K562 (cell line): ENCODE data around the gene PRKD2. TPM values are rescaled to one million over a fixed set of nuclear protein-coding genes. Genes with fewer than 3 reads are reported as not detected.

ENCODE experiments used
- ADNP ChIP-seq: fragments of 200-800 bp; sonication (Bioruptor generic); IDR thresholded peaks from 2 replicates; pipeline ENCODE4 v1.6.1; 2016; ENCODE audit warnings: missing genetic modification characterization, missing compliant biosample characterization
- BHLHE40 ChIP-seq: IDR thresholded peaks from 2 replicates; pipeline ENCODE4 v1.6.1; 2011; ENCODE audit warnings: low read length, improper control_type of control experiment
- CBX1 ChIP-seq: sonication (generic); IDR thresholded peaks from 2 replicates; pipeline ENCODE4 v1.6.1; 2016; ENCODE audit warnings: antibody characterized with exemption, low read depth, mild to moderate bottlenecking
- CBX3 ChIP-seq, 2 experiments: IDR thresholded peaks; 1 replicate in 1 of 2; 2 replicates in 1 of 2; pipeline ENCODE4 v1.6.1; 2012; ENCODE audit warnings: inconsistent platforms in 2 of 2, low read length in 2 of 2, borderline replicate concordance in 1 of 2, control low read depth in 1 of 2
- EP300 ChIP-seq: IDR thresholded peaks from 2 replicates; pipeline ENCODE4 v1.6.1; 2012; ENCODE audit warnings: low read length, improper control_type of control experiment
- ETV1 ChIP-seq: fragments of 450-650 bp; conservative IDR thresholded peaks from 2 replicates; pipeline ENCODE4 v1.6.1; 2016; ENCODE audit warnings: missing genetic modification characterization, control low read depth, low read depth, missing compliant biosample characterization
- GABPA ChIP-seq: fragments of 200-800 bp; sonication (Bioruptor generic); conservative IDR thresholded peaks from 2 replicates; pipeline ENCODE4 v1.6.1; 2016; ENCODE audit warnings: low read depth, missing genetic modification characterization, missing compliant biosample characterization
- GATA2 ChIP-seq: sonication (generic); formaldehyde crosslinking; IDR thresholded peaks from 2 replicates; pipeline ENCODE4 v1.4.0; 2020; ENCODE audit warnings: mild to moderate bottlenecking, missing genetic modification reagents
- KAT8 ChIP-seq: fragments of 450-650 bp; IDR thresholded peaks from 2 replicates; pipeline ENCODE4 v1.6.1; 2016; ENCODE audit warnings: low read depth, mild to moderate bottlenecking
- MTA1 ChIP-seq: fragments of 450-650 bp; IDR thresholded peaks from 2 replicates; pipeline ENCODE4 v1.6.1; 2017; ENCODE audit warnings: borderline replicate concordance
- NFIX ChIP-seq: fragments of 250-450 bp; sonication (Bioruptor Pico); IDR thresholded peaks from 2 replicates; pipeline ENCODE4 v1.4.0; 2020; ENCODE audit warnings: low read depth, mild to moderate bottlenecking, moderate library complexity
- NR2C2 ChIP-seq, 2 experiments: fragments of 200-800 bp in 1 of 2; sonication (Bioruptor generic) in 1 of 2; sonication (generic) in 1 of 2; formaldehyde crosslinking in 1 of 2; IDR thresholded peaks; 2 replicates each; pipeline versions ENCODE4 v1.6.1 to v1.8.0; 2016 to 2022; ENCODE audit warnings: mild to moderate bottlenecking in 1 of 2, missing compliant biosample characterization in 1 of 2, missing genetic modification characterization in 1 of 2, missing genetic modification reagents in 1 of 2
- POLR2AphosphoS5 ChIP-seq: IDR thresholded peaks from 2 replicates; pipeline ENCODE4 v1.6.1; 2011; ENCODE audit warnings: mild to moderate bottlenecking, low read depth, low read length, moderate library complexity; ENCODE audit not compliant: control insufficient read depth, insufficient read depth
- POLR2B ChIP-seq: fragments of 450-650 bp; IDR thresholded peaks from 2 replicates; pipeline ENCODE4 v1.6.1; 2018; ENCODE audit warnings: low read depth; ENCODE audit not compliant: partially characterized antibody
- RBFOX2 ChIP-seq: fragments of 200-400 bp; formaldehyde crosslinking; IDR thresholded peaks from 2 replicates; pipeline ENCODE4 v1.6.1; 2017; ENCODE audit warnings: low read depth, mild to moderate bottlenecking, low read length, moderate library complexity
- RCOR1 ChIP-seq, 2 experiments: IDR thresholded peaks; 2 replicates each; pipeline ENCODE4 v1.6.1; 2012; ENCODE audit warnings: low read depth in 2 of 2, low read length in 2 of 2, borderline replicate concordance in 1 of 2, improper control_type of control experiment in 1 of 2
- SIN3B ChIP-seq: fragments of 450-650 bp; IDR thresholded peaks from 2 replicates; pipeline ENCODE4 v1.6.1; 2017; ENCODE audit warnings: low read depth, mild to moderate bottlenecking, moderate library complexity
- SRSF9 ChIP-seq: fragments of 200-400 bp; formaldehyde crosslinking; IDR thresholded peaks from 2 replicates; pipeline ENCODE4 v1.6.1; 2017; ENCODE audit warnings: low read depth, low read length, borderline replicate concordance
- ZNF764 ChIP-seq: fragments of 250-450 bp; sonication (Bioruptor Pico); IDR thresholded peaks from 2 replicates; pipeline ENCODE4 v1.4.0; 2020; ENCODE audit warnings: low read depth, mild to moderate bottlenecking, moderate library complexity
- polyA plus RNA-seq, 8 experiments: library from polyadenylated mRNA; depleted of rRNA in 4 of 8; stranded (reverse) in 5 of 8; unstranded in 3 of 8; fragments of >200 nt; fragmentation: Nextera tagmentation in 2 of 8; fragmentation: Illumina TruSeq in 1 of 8; extraction: Ambion mirVana in 2 of 8; extraction: Trizol in 1 of 8; gene quantifications; 2 replicates each; pipeline versions ENCODE4 v1.2.1 to v1.2.3, GENCODE V29; 2011 to 2014; ENCODE audit warnings: inconsistent platforms in 1 of 8, missing spikeins in 1 of 8
- total RNA-seq, 7 experiments: library from RNA; depleted of rRNA in 6 of 7; stranded (reverse); fragments of >200 nt in 6 of 7; fragmentation: Illumina TruSeq in 2 of 7; extraction: Trizol in 2 of 7; gene quantifications; 2 replicates each; pipeline versions ENCODE4 v1.2.1 to v1.2.3, GENCODE V29; 2011 to 2021; ENCODE audit warnings: low replicate concordance in 1 of 7
- TF ChIP-seq, protein P1 (sequence below): fragments of 450-650 bp; IDR thresholded peaks from 2 replicates; pipeline ENCODE4 v1.6.1; 2017; ENCODE audit warnings: antibody characterized with exemption, mild to moderate bottlenecking
- TF ChIP-seq, protein P2 (sequence below): fragments of 250-450 bp; sonication (Bioruptor Pico); IDR thresholded peaks from 2 replicates; pipeline ENCODE4 v1.4.0; 2020; ENCODE audit warnings: mild to moderate bottlenecking
- TF ChIP-seq, protein P3 (sequence below): fragments of 450-650 bp; formaldehyde crosslinking; IDR thresholded peaks from 2 replicates; pipeline ENCODE4 v1.4.0; 2020; ENCODE audit warnings: mild to moderate bottlenecking

PRKD2 gene
- total and polyA plus RNA-seq, 9 of the 15 experiments (the other 6 are each of a cell fraction or from before 2014, with no cell fraction given): 1.8 to 60.0 (median 15.0) TPM

DNA sequence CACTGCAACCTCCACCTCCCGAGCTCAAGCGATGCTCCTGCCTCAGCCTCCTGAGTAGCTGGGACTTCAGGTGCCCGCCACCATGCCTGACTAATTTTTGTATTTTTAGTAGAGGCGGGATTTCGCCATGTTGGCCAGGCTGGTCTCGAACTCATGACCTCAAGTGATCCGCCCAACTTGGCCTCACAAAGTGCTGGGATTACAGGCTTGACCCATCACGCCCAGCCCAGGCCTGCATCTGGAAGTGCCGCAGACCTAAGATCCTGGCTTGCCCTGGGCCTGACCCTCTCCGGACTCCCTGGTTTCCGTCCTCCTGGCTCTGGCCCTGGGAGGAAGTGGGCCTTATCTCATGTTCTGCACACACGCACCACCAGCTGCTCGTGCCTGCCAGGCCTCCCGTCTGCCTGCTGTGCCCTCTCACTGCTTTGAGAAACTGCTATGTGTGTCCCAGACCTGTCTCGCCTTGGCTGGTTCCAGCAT, 87.3 kb downstream of the PRKD2 start (continued):
- TF ChIP-seq POLR2AphosphoS5 (0 out of 2 replicates have a peak, but pooled peaks have one; percentile 39), NR2C2 (CRISPR knock-in tag; IDR thresholded peaks at IDR 0.05) (no peak), NR2C2 (tag; IDR thresholded peaks at IDR 0.05) (no peak), CBX1 (peak; percentile 32; the same call in 1 of the 2 replicates), MTA1 (no peak), GATA2 (CRISPR knock-in tag) (peak; percentile 75), KAT8 (no peak), POLR2B (no peak), SIN3B (no peak), BHLHE40 (peak; percentile 92), ZNF764 (no peak), RCOR1 (IDR thresholded peaks at IDR 0.05; ENCODE audit: borderline replicate concordance in 1 of 2, low read depth in 2 of 2, low read length in 2 of 2) (peak in 1 of 2 experiments; percentile 14; a peak in 1 of 4 replicates), NFIX (CRISPR knock-in tag) (no peak), SRSF9 (no peak), GABPA (tag) (0 out of 2 replicates have a peak, but pooled peaks have one; percentile 22), ETV1 (peak; percentile 75), RBFOX2 (peak; percentile 42; the same call in 1 of the 2 replicates), EP300 (0 out of 2 replicates have a peak, but pooled peaks have one; percentile 14), ADNP (tag) (peak; percentile 91), CBX3 (IDR thresholded peaks at IDR 0.05; ENCODE audit: borderline replicate concordance in 1 of 2, low read length in 2 of 2) (no peak; a peak in 1 of 3 replicates)
- TF ChIP-seq, protein P1, sequence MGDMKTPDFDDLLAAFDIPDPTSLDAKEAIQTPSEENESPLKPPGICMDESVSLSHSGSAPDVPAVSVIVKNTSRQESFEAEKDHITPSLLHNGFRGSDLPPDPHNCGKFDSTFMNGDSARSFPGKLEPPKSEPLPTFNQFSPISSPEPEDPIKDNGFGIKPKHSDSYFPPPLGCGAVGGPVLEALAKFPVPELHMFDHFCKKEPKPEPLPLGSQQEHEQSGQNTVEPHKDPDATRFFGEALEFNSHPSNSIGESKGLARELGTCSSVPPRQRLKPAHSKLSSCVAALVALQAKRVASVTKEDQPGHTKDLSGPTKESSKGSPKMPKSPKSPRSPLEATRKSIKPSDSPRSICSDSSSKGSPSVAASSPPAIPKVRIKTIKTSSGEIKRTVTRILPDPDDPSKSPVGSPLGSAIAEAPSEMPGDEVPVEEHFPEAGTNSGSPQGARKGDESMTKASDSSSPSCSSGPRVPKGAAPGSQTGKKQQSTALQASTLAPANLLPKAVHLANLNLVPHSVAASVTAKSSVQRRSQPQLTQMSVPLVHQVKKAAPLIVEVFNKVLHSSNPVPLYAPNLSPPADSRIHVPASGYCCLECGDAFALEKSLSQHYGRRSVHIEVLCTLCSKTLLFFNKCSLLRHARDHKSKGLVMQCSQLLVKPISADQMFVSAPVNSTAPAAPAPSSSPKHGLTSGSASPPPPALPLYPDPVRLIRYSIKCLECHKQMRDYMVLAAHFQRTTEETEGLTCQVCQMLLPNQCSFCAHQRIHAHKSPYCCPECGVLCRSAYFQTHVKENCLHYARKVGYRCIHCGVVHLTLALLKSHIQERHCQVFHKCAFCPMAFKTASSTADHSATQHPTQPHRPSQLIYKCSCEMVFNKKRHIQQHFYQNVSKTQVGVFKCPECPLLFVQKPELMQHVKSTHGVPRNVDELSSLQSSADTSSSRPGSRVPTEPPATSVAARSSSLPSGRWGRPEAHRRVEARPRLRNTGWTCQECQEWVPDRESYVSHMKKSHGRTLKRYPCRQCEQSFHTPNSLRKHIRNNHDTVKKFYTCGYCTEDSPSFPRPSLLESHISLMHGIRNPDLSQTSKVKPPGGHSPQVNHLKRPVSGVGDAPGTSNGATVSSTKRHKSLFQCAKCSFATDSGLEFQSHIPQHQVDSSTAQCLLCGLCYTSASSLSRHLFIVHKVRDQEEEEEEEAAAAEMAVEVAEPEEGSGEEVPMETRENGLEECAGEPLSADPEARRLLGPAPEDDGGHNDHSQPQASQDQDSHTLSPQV: peak; percentile 59; the same call in 1 of the 2 replicates
- TF ChIP-seq, protein P2, sequence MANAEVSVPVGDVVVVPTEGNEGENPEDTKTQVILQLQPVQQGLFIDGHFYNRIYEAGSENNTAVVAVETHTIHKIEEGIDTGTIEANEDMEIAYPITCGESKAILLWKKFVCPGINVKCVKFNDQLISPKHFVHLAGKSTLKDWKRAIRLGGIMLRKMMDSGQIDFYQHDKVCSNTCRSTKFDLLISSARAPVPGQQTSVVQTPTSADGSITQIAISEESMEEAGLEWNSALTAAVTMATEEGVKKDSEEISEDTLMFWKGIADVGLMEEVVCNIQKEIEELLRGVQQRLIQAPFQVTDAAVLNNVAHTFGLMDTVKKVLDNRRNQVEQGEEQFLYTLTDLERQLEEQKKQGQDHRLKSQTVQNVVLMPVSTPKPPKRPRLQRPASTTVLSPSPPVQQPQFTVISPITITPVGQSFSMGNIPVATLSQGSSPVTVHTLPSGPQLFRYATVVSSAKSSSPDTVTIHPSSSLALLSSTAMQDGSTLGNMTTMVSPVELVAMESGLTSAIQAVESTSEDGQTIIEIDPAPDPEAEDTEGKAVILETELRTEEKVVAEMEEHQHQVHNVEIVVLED (CRISPR knock-in tag): no peak
- TF ChIP-seq, protein P3, sequence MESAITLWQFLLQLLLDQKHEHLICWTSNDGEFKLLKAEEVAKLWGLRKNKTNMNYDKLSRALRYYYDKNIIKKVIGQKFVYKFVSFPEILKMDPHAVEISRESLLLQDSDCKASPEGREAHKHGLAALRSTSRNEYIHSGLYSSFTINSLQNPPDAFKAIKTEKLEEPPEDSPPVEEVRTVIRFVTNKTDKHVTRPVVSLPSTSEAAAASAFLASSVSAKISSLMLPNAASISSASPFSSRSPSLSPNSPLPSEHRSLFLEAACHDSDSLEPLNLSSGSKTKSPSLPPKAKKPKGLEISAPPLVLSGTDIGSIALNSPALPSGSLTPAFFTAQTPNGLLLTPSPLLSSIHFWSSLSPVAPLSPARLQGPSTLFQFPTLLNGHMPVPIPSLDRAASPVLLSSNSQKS (CRISPR knock-in tag): no peak
